ENCODE data around the gene TMEM202.

- TF ChIP-seq, protein P1, sequence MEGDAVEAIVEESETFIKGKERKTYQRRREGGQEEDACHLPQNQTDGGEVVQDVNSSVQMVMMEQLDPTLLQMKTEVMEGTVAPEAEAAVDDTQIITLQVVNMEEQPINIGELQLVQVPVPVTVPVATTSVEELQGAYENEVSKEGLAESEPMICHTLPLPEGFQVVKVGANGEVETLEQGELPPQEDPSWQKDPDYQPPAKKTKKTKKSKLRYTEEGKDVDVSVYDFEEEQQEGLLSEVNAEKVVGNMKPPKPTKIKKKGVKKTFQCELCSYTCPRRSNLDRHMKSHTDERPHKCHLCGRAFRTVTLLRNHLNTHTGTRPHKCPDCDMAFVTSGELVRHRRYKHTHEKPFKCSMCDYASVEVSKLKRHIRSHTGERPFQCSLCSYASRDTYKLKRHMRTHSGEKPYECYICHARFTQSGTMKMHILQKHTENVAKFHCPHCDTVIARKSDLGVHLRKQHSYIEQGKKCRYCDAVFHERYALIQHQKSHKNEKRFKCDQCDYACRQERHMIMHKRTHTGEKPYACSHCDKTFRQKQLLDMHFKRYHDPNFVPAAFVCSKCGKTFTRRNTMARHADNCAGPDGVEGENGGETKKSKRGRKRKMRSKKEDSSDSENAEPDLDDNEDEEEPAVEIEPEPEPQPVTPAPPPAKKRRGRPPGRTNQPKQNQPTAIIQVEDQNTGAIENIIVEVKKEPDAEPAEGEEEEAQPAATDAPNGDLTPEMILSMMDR (IDR thresholded peaks at IDR 0.05), result no peak
- no peak for TF ChIP-seq POLR2AphosphoS5 (IDR thresholded peaks at IDR 0.05; ENCODE audit: insufficient read depth in 1 of 2, low read depth in 1 of 2)
- TF ChIP-seq POLR2A (IDR thresholded peaks at IDR 0.05), result no peak
Measured at GRCh38 chr15:72379856-72380430, 18.2 kb upstream of the TMEM202 start.
